ENCODE measurements around the gene EIF2AK3. TPM values are rescaled to one million over a fixed set of nuclear protein-coding genes. Genes with fewer than 3 reads are reported as not detected.
"Not testable (repeated sequence)": the region's sequence is repeated elsewhere in the genome, so short reads cannot be mapped to it uniquely, and the experiment has no call there.

The EIF2AK3 gene
- total and polyA plus RNA-seq, 4 donors, result 4.0 to 25.3 (median 17.7) TPM

DNA sequence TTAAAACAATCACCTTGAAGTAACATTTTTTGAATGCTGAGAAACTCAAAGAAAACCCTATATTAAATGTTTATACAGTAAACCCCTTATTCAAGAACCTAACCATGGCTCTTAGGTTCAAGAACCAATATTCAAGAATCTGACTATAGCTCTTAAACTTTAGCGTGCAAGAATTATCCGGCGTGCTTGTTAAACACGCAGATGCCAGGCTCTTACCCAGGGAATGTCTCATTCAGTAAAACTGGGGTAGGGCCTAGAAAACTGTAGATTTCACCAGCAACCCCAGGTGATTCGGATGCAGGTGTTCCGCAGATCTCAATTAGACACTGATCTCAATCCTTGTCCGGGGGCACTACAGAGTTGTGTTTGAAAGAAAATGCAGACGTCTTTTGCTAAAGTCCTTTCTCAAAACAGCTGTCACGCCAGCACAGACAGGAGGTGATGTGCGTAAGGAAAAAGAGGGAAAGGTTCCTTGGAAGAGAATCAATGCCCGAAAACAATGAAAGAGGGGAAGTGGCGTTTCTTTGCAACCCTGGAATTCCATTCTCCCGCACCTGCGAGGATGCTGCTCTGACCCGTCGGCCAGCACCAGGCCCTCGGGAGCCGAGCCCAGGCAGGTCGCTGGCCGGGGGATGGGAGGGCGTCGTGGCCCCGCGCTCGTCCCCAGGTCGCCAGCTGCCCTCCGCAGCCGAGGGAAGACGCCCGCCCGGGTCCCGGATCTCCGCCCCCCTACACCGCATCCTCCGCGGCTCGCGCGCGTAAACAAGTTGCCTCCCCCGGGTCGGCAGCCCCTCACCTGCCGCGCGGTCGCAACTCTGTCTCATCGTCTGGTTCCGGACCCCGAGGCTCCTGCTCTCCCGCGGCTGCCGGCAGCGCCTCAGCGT is 851 bp downstream of the EIF2AK3 start:
- DNase-seq, result peak in 1 of 2 donors; percentile 64
- Histone ChIP-seq H3K27me3 (ENCODE audit: control insufficient read depth in 1 of 2, insufficient read depth in 2 of 2, low read length in 1 of 2) (no peaks in the 10 kb centered on the region), H3K9me3 (ENCODE audit: control insufficient read depth, low read length) (no peaks in the 10 kb centered on the region), H3K4me3 (ENCODE audit: low read length in 2 of 2) (peak overlapping the region; percentile 55 to 77), H3K36me3 (ENCODE audit: control insufficient read depth in 1 of 2, insufficient read depth in 2 of 2, low read length in 1 of 2) (no peaks in the 10 kb centered on the region), H3K4me1 (ENCODE audit: control insufficient read depth in 1 of 2, insufficient read depth in 2 of 2, low read length in 2 of 2) (peaks cover 0 to 5% of the 10 kb centered on the region in 2 donors), H3K27ac (ENCODE audit: low read depth in 1 of 2, low read length in 2 of 2) (peak overlapping the region; percentile 2 to 83)
- 1% methylated on average over 45 to 54 of the region's 54 CpGs for WGBS, 2 donors
- ATAC-seq (ENCODE audit: low FRiP score), result no peak
- intact Hi-C loops (cut with DNase I), result loop anchor here in 1 of 2 donors (1.0 kb wide), 1 partner anchor 65 kb away; the partner anchor contains the start of gene RPIA

DNA sequence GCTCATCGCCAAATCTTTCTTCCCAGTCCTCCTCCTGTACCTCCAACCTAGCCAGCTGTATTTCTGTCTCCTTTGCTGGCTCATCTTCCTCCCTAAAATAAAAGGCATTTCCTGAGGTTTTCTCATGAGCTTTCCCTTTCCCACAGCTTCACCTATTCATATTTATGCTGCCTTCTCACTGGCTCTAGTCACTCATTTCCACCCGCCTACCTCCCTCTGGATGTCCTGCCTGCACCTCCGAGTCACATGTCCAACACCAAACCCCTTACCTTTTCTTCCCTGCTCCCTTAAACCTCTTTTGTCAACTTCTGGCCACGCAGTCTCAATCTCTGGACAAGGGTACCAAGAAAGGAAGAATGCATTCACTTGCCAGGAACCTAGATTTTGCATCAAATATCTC is 2.8 kb downstream of the EIF2AK3 start:
- Histone ChIP-seq H3K36me3 (ENCODE audit: control insufficient read depth in 1 of 2, insufficient read depth in 2 of 2, low read length in 1 of 2) (no peaks in the 10 kb centered on the region), H3K9me3 (ENCODE audit: control insufficient read depth, low read length) (no peaks in the 10 kb centered on the region), H3K27me3 (ENCODE audit: control insufficient read depth in 1 of 2, insufficient read depth in 2 of 2, low read length in 1 of 2) (no peaks in the 10 kb centered on the region), H3K4me1 (ENCODE audit: control insufficient read depth in 1 of 2, insufficient read depth in 2 of 2, low read length in 2 of 2) (peaks cover 0 to 5% of the 10 kb centered on the region in 2 donors), H3K4me3 (ENCODE audit: low read length in 2 of 2) (no peak overlapping the region), H3K27ac (ENCODE audit: low read depth in 1 of 2, low read length in 2 of 2) (no peak overlapping the region)
- intact Hi-C loops (cut with DNase I), result no loop called here
- ATAC-seq (ENCODE audit: low FRiP score), result no peak
- no peak for DNase-seq
- WGBS, 2 donors, result 67 to 71% methylated on average over 4 of the region's 4 CpGs

- H3K36me3 ChIP-seq (ENCODE audit: control insufficient read depth in 1 of 2, insufficient read depth in 2 of 2, low read length in 1 of 2); intact Hi-C loops (cut with DNase I); H3K4me3 ChIP-seq (ENCODE audit: low read length in 2 of 2); ATAC-seq (ENCODE audit: low FRiP score); H3K27me3 ChIP-seq (ENCODE audit: control insufficient read depth in 1 of 2, insufficient read depth in 2 of 2, low read length in 1 of 2); H3K27ac ChIP-seq (ENCODE audit: low read depth in 1 of 2, low read length in 2 of 2); H3K9me3 ChIP-seq (ENCODE audit: control insufficient read depth, low read length); DNase-seq; H3K4me1 ChIP-seq (ENCODE audit: control insufficient read depth in 1 of 2, insufficient read depth in 2 of 2, low read length in 2 of 2): not testable (repeated sequence)
- WGBS, 2 donors, result 93% methylated on average over 11 of the region's 11 CpGs
Observed at GRCh38 chr2:88623831-88624465, 3.3 kb downstream of the EIF2AK3 start.

GRCh38 chr2:88622307-88622706 is 5.0 kb downstream of the EIF2AK3 start:
- H3K27me3 ChIP-seq (ENCODE audit: control insufficient read depth in 1 of 2, insufficient read depth in 2 of 2, low read length in 1 of 2), result no peaks in the 10 kb centered on the region
- WGBS, 2 donors, result 78 to 83% methylated on average over 1 of the region's 1 CpG
- intact Hi-C loops (cut with DNase I), result no loop called here
- no peak for DNase-seq
- no peak overlapping the region for H3K4me3 ChIP-seq (ENCODE audit: low read length in 2 of 2)
- no peaks in the 10 kb centered on the region for H3K36me3 ChIP-seq (ENCODE audit: control insufficient read depth in 1 of 2, insufficient read depth in 2 of 2, low read length in 1 of 2)
- ATAC-seq (ENCODE audit: low FRiP score), result no peak
- H3K9me3 ChIP-seq (ENCODE audit: control insufficient read depth, low read length), result no peaks in the 10 kb centered on the region
- no peak overlapping the region for H3K27ac ChIP-seq (ENCODE audit: low read depth in 1 of 2, low read length in 2 of 2)
- H3K4me1 ChIP-seq (ENCODE audit: control insufficient read depth in 1 of 2, insufficient read depth in 2 of 2, low read length in 2 of 2), result peaks cover 0 to 5% of the 10 kb centered on the region in 2 donors

DNA sequence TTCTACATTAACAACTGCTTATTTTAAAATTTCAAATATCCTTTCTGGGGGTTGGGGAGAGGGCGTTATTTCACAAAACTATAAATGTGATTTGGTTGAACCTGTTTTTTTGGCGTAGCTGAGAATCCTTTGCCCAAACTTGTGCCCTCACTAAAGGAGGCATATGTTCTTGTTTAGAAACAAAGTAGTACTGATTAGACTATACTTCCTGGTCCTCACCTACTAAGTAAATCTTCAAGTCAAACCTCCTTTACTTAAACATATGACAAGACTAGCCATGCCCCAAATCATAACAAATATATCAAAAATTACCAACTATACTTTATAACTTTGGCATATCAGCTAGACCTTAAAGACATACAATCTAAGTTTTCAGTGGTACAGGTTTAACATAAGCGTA is 5.8 kb downstream of the EIF2AK3 start:
- no peak overlapping the region for H3K4me3 ChIP-seq (ENCODE audit: low read length in 2 of 2)
- no peak for ATAC-seq (ENCODE audit: low FRiP score)

GRCh38 chr2:88620015-88620414 is 7.2 kb downstream of the EIF2AK3 start:
- WGBS, 2 donors, result 35 to 45% methylated on average over 1 of the region's 1 CpG
- no peaks in the 10 kb centered on the region for H3K27me3 ChIP-seq (ENCODE audit: control insufficient read depth in 1 of 2, insufficient read depth in 2 of 2, low read length in 1 of 2)
- ATAC-seq (ENCODE audit: low FRiP score), result no peak
- H3K36me3 ChIP-seq (ENCODE audit: control insufficient read depth in 1 of 2, insufficient read depth in 2 of 2, low read length in 1 of 2), result no peaks in the 10 kb centered on the region
- no peaks in the 10 kb centered on the region for H3K9me3 ChIP-seq (ENCODE audit: control insufficient read depth, low read length)
- intact Hi-C loops (cut with DNase I), result no loop called here
- H3K4me3 ChIP-seq (ENCODE audit: low read length in 2 of 2), result no peak overlapping the region
- H3K27ac ChIP-seq (ENCODE audit: low read depth in 1 of 2, low read length in 2 of 2), result no peak overlapping the region
- no peak for DNase-seq
- H3K4me1 ChIP-seq (ENCODE audit: control insufficient read depth in 1 of 2, insufficient read depth in 2 of 2, low read length in 2 of 2), result peaks cover 0 to under 1% of the 10 kb centered on the region in 2 donors

More for the DNA sequence above, 5.8 kb downstream of the EIF2AK3 start:
- Histone ChIP-seq H3K4me1 (ENCODE audit: control insufficient read depth in 1 of 2, insufficient read depth in 2 of 2, low read length in 2 of 2) (peaks cover 0 to 5% of the 10 kb centered on the region in 2 donors), H3K36me3 (ENCODE audit: control insufficient read depth in 1 of 2, insufficient read depth in 2 of 2, low read length in 1 of 2) (no peaks in the 10 kb centered on the region), H3K27ac (ENCODE audit: low read depth in 1 of 2, low read length in 2 of 2) (no peak overlapping the region), H3K27me3 (ENCODE audit: control insufficient read depth in 1 of 2, insufficient read depth in 2 of 2, low read length in 1 of 2) (no peaks in the 10 kb centered on the region), H3K9me3 (ENCODE audit: control insufficient read depth, low read length) (no peaks in the 10 kb centered on the region)
- WGBS, 2 donors, result 82 to 84% methylated on average over 3 of the region's 3 CpGs
- intact Hi-C loops (cut with DNase I), result no loop called here
- no peak for DNase-seq

GRCh38 chr2:88615822-88616221 is 11.4 kb downstream of the EIF2AK3 start:
- intact Hi-C loops (cut with DNase I), result no loop called here
- no peak overlapping the region for H3K27ac ChIP-seq (ENCODE audit: low read depth in 1 of 2, low read length in 2 of 2)
- no peaks in the 10 kb centered on the region for H3K27me3 ChIP-seq (ENCODE audit: control insufficient read depth in 1 of 2, insufficient read depth in 2 of 2, low read length in 1 of 2)
- ATAC-seq (ENCODE audit: low FRiP score), result no peak
- peaks cover 0 to 4% of the 10 kb centered on the region in 2 donors for H3K36me3 ChIP-seq (ENCODE audit: control insufficient read depth in 1 of 2, insufficient read depth in 2 of 2, low read length in 1 of 2)
- no peak overlapping the region for H3K4me3 ChIP-seq (ENCODE audit: low read length in 2 of 2)
- peaks cover 0 to 9% of the 10 kb centered on the region in 2 donors for H3K4me1 ChIP-seq (ENCODE audit: control insufficient read depth in 1 of 2, insufficient read depth in 2 of 2, low read length in 2 of 2)
- WGBS, 2 donors, result 97% methylated on average over 3 of the region's 3 CpGs
- no peak for DNase-seq
- no peaks in the 10 kb centered on the region for H3K9me3 ChIP-seq (ENCODE audit: control insufficient read depth, low read length)

DNA sequence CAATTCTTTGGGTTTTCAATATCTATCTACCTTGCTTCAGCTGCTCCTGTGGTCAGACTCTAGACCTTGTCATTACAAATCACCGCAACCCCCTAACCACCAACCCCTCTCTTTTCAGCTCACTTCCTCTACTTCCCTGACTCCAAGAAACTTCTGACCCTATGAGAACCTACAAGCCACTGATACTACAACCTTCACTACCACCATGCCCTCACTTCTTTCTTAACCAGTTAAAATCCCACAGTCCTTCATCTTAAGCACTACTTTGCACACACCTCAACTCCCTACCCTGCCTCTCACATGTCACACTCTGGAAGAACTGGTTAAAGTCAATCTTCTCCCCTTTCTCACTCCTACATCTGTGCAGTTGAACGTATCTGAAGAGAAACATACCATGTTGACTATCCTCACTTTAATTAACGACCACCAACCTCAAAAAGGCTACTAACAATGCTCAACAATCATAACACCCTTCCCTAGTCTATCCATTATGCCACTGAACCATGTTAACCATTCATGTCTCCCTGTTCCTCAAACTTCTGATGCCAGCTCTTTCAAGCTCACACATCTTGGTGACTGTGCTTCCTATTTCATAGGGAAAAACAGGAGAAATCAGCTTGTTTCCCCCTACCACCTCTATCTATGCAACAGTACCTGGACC is 12.6 kb downstream of the EIF2AK3 start:
- Histone ChIP-seq H3K36me3 (ENCODE audit: control insufficient read depth in 1 of 2, insufficient read depth in 2 of 2, low read length in 1 of 2) (peaks cover 0 to 4% of the 10 kb centered on the region in 2 donors), H3K27me3 (ENCODE audit: control insufficient read depth in 1 of 2, insufficient read depth in 2 of 2, low read length in 1 of 2) (no peaks in the 10 kb centered on the region), H3K4me1 (ENCODE audit: control insufficient read depth in 1 of 2, insufficient read depth in 2 of 2, low read length in 2 of 2) (peaks cover 0 to 9% of the 10 kb centered on the region in 2 donors), H3K9me3 (ENCODE audit: control insufficient read depth, low read length) (no peaks in the 10 kb centered on the region), H3K27ac (ENCODE audit: low read depth in 1 of 2, low read length in 2 of 2) (no peak overlapping the region), H3K4me3 (ENCODE audit: low read length in 2 of 2) (no peak overlapping the region)
- intact Hi-C loops (cut with DNase I), result no loop called here
- DNase-seq, result no peak
- ATAC-seq (ENCODE audit: low FRiP score), result no peak
- WGBS, 2 donors, result 91 to 94% methylated on average over 3 of the region's 3 CpGs

Data from aorta (tissue), 5 donors.